GM12878 (cell line): ENCODE data around the gene MCC. TPM values are rescaled to one million over a fixed set of nuclear protein-coding genes. Genes with fewer than 3 reads are reported as not detected.

Experiments used
- ATAC-seq: fragments of 200-7000 bp; cut with Tn5 transposase; 3 replicates; pipeline ENCODE4 v1.9.1; 2020; ENCODE audit warnings: mild to moderate bottlenecking, moderate library complexity
- BruUV-seq: library from RNA; stranded (reverse); fragments of 400-500 nt; replicated peaks from 2 replicates; lab custom pipeline; 2021; lab: Mats Ljungman, UMichigan
- CTCF ChIA-PET: fragments of 300-600 bp; sonication (Branson Sonifier 250); formaldehyde crosslinking; extraction: SDS; loops from one replicate; lab custom pipeline; 2021; ENCODE audit warnings: inconsistent platforms; lab: Yijun Ruan, JAX
- POLR2A ChIA-PET: fragments of 350-600 bp; formaldehyde crosslinking; extraction: SDS; loops from one replicate; lab custom pipeline; 2021; ENCODE audit warnings: inconsistent platforms; lab: Charles Lee
- RAD21 ChIA-PET: fragments of 300-600 bp; sonication (Branson Sonifier 250); formaldehyde crosslinking; loops from one replicate; lab custom pipeline; 2023; ENCODE audit warnings: antibody characterized with exemption; ENCODE audit not compliant: unreplicated experiment; lab: Charles Lee
- SMC1A ChIA-PET: fragments of 300-600 bp; sonication (Branson Sonifier 250); formaldehyde crosslinking; loops from one replicate; lab custom pipeline; 2023; ENCODE audit not compliant: unreplicated experiment, uncharacterized antibody; lab: Charles Lee
- DNase-seq: peaks from one replicate; pipeline ENCODE4 v3.0.0-alpha.2; 2011; ENCODE audit warnings: low read depth, low spot score
- FAIRE-seq: peaks from 3 replicates; lab custom pipeline; 2011; peaks lifted over from hg19 to GRCh38; lab: Jason Lieb, UNC
- H2AFZ ChIP-seq: 2 replicates; pipeline ENCODE4 v1.6.0; 2011; ENCODE audit warnings: low read depth, low read length, control low read depth; ENCODE audit not compliant: control insufficient read depth
- H3K27ac ChIP-seq: 2 replicates; pipeline ENCODE4 v1.5.1; 2011; ENCODE audit warnings: control low read depth; ENCODE audit not compliant: control insufficient read depth, insufficient read depth
- H3K27me3 ChIP-seq, 2 experiments: replicated peaks in 1 of 2; 2 replicates each; pipeline versions ENCODE4 v1.6.0 to v1.6.1; 2011; ENCODE audit warnings: low read length in 1 of 2; ENCODE audit not compliant: control insufficient read depth in 2 of 2, insufficient read depth in 2 of 2
- H3K36me3 ChIP-seq, 2 experiments: 2 replicates each; pipeline ENCODE4 v1.5.1; 2011; ENCODE audit warnings: low read length in 1 of 2; ENCODE audit not compliant: control insufficient read depth in 2 of 2, insufficient read depth in 2 of 2
- H3K4me1 ChIP-seq: 2 replicates; pipeline ENCODE4 v1.6.1; 2011; ENCODE audit warnings: mild to moderate bottlenecking, low read length, moderate library complexity, mixed read lengths; ENCODE audit not compliant: control insufficient read depth, insufficient read depth
- H3K4me2 ChIP-seq: 2 replicates; pipeline ENCODE4 v1.6.0; 2011; ENCODE audit warnings: control low read depth; ENCODE audit not compliant: control insufficient read depth, insufficient read depth
- H3K4me3 ChIP-seq: fragments of 200-600 bp; sonication (generic); 2 replicates; pipeline ENCODE4 v1.5.1; 2016
- H3K79me2 ChIP-seq: 2 replicates; pipeline ENCODE4 v1.6.0; 2011; ENCODE audit warnings: low read length; ENCODE audit not compliant: control insufficient read depth, insufficient read depth
- H3K9ac ChIP-seq: 2 replicates; pipeline ENCODE4 v1.8.0; 2011; ENCODE audit warnings: low read length, control low read depth, mixed read lengths; ENCODE audit not compliant: control insufficient read depth, insufficient read depth
- H3K9me3 ChIP-seq: replicated peaks from 3 replicates; pipeline ENCODE4 v1.5.1; 2011; ENCODE audit warnings: mild to moderate bottlenecking, low read length; ENCODE audit not compliant: control insufficient read depth, insufficient read depth
- H4K20me1 ChIP-seq: 2 replicates; pipeline ENCODE4 v1.6.0; 2011; ENCODE audit not compliant: control insufficient read depth, insufficient read depth
- CREM ChIP-seq: IDR thresholded peaks from 2 replicates; pipeline ENCODE4 v1.6.1; 2014; ENCODE audit warnings: antibody characterized with exemption, low read depth
- DPF2 ChIP-seq: fragments of 450-650 bp; IDR thresholded peaks from 2 replicates; pipeline ENCODE4 v1.6.1; 2017; ENCODE audit warnings: mild to moderate bottlenecking
- EGR1 ChIP-seq, 2 experiments: IDR thresholded peaks; 1 replicate in 1 of 2; 2 replicates in 1 of 2; pipeline ENCODE4 v1.6.1; 2011 to 2012; ENCODE audit warnings: low read depth in 2 of 2, low read length in 2 of 2, borderline replicate concordance in 1 of 2, mild to moderate bottlenecking in 1 of 2, moderate library complexity in 1 of 2
- EP300 ChIP-seq, 2 experiments: fragments of 150-350 bp in 1 of 2; IDR thresholded peaks; 2 replicates each; pipeline ENCODE4 v1.6.1; 2011 to 2012; ENCODE audit warnings: low read depth in 2 of 2, low read length in 2 of 2, borderline replicate concordance in 1 of 2, improper control_type of control experiment in 1 of 2, inconsistent platforms in 1 of 2; ENCODE audit not compliant: control insufficient read depth in 1 of 2
- IKZF2 ChIP-seq, 2 experiments: fragments of 450-650 bp; IDR thresholded peaks; 2 replicates each; pipeline ENCODE4 v1.6.1; 2017; ENCODE audit warnings: mild to moderate bottlenecking in 2 of 2, moderate library complexity in 2 of 2
- KAT2A ChIP-seq: conservative IDR thresholded peaks from 2 replicates; pipeline ENCODE4 v1.6.1; 2011; ENCODE audit warnings: low read depth, low read length; ENCODE audit not compliant: control insufficient read depth
- NFYA ChIP-seq: IDR thresholded peaks from 2 replicates; pipeline ENCODE4 v1.6.1; 2011; ENCODE audit warnings: low read depth, mild to moderate bottlenecking, low read length, improper control_type of control experiment, borderline replicate concordance
- NR2C2 ChIP-seq: IDR thresholded peaks from 2 replicates; pipeline ENCODE4 v1.6.1; 2011; ENCODE audit warnings: borderline replicate concordance, low read depth; ENCODE audit not compliant: control insufficient read depth, insufficient read length
- POU2F2 ChIP-seq: IDR thresholded peaks from 3 replicates; pipeline ENCODE4 v1.6.1; 2011; ENCODE audit warnings: low read depth, mild to moderate bottlenecking, low read length, borderline replicate concordance
- PRDM15 ChIP-seq: fragments of 450-650 bp; formaldehyde crosslinking; IDR thresholded peaks from 2 replicates; pipeline ENCODE4 v1.4.0; 2020; ENCODE audit warnings: mild to moderate bottlenecking, moderate library complexity
- RAD51 ChIP-seq: fragments of 450-650 bp; IDR thresholded peaks from 2 replicates; pipeline ENCODE4 v1.6.1; 2016; ENCODE audit warnings: moderate library complexity, mild to moderate bottlenecking, inconsistent platforms
- RELA ChIP-seq: fragments of 450-650 bp; IDR thresholded peaks from 2 replicates; pipeline ENCODE4 v1.8.0; 2014; ENCODE audit warnings: borderline replicate concordance; ENCODE audit not compliant: partially characterized antibody
- YBX1 ChIP-seq: fragments of 450-650 bp; IDR thresholded peaks from 2 replicates; pipeline ENCODE4 v1.6.1; 2016; ENCODE audit warnings: antibody characterized with exemption
- ZBTB11 ChIP-seq: fragments of 450-650 bp; formaldehyde crosslinking; IDR thresholded peaks from 2 replicates; pipeline ENCODE4 v1.5.0; 2022; ENCODE audit warnings: mild to moderate bottlenecking, missing genetic modification characterization
- WGBS: methylation state at CpG from one replicate; pipeline ENCODE4 v1.1.6; 2016; ENCODE audit warnings: low lambda C conversion rate; ENCODE audit not compliant: insufficient replicate concordance, insufficient coverage; ENCODE audit errors: missing lambda C conversion rate; 5-methylcytosine and 5-hydroxymethylcytosine counted together
- in situ Hi-C: fragments of 300-500 bp; cut with MboI; formaldehyde crosslinking; loops from 9 replicates; pipeline ENCODE4 v1.14.3; 2018; ENCODE audit warnings: mixed read lengths
- intact Hi-C: fragments of 100-400 bp; cut with micrococcal nuclease; formaldehyde crosslinking; loops from one replicate; pipeline ENCODE4 v1.14.2; 2022; ENCODE audit not compliant: unreplicated experiment
- polyA plus RNA-seq, 11 experiments: library from polyadenylated mRNA; depleted of rRNA in 4 of 11; unstranded in 6 of 11; stranded (reverse) in 5 of 11; fragments of >200 nt; fragmentation: Nextera tagmentation in 4 of 11; fragmentation: Illumina TruSeq in 1 of 11; extraction: Ambion mirVana in 4 of 11; extraction: Trizol in 1 of 11; gene quantifications; 1 replicate in 1 of 11; 2 replicates in 10 of 11; pipeline versions ENCODE4 v1.2.1 to v1.2.3, GENCODE V29; 2011 to 2016; ENCODE audit warnings: inconsistent platforms in 2 of 11, missing spikeins in 2 of 11, low read depth in 1 of 11
- total RNA-seq, 4 experiments: library from RNA; depleted of rRNA in 3 of 4; stranded (reverse); fragments of >200 nt in 3 of 4; fragmentation: Illumina TruSeq in 1 of 4; extraction: Trizol in 1 of 4; gene quantifications; 2 replicates each; pipeline versions ENCODE4 v1.2.1 to v1.2.3, GENCODE V29; 2013 to 2021

Gene MCC
- total and polyA plus RNA-seq, 10 of the 15 experiments (the other 5 are each of a cell fraction or from before 2014, with no cell fraction given) = 0.03 to 0.86 (median 0.16) TPM

- TF ChIP-seq PRDM15 (CRISPR knock-in tag) = no peak
These were observed 220.0 kb downstream of the MCC start (continued) for GRCh38 chr5:113268232-113268631.

GRCh38 chr5:113267361-113267900 is 220.8 kb downstream of the MCC start:
- ChIA-PET RAD21 (no interaction called here), SMC1A (no interaction called here), POLR2A (no interaction called here), CTCF (interaction anchor here (1.4 kb wide), 1 partner anchor 7 kb away, joined by 3 read pairs; no protein-coding TSS in a partner anchor)
- no peaks in the 10 kb centered on the region for H3K4me1 ChIP-seq
- BruUV-seq = no TSS peak
- no peaks in the 10 kb centered on the region for H4K20me1 ChIP-seq
- H3K36me3 ChIP-seq = no peaks in the 10 kb centered on the region
- no peak for FAIRE-seq
- H3K27me3 ChIP-seq = no peaks in the 10 kb centered on the region; a peak in 2 of 4 replicates
- H2AFZ ChIP-seq = no peak overlapping the region
- no peaks in the 10 kb centered on the region for H3K79me2 ChIP-seq
- no peak overlapping the region for H3K4me2 ChIP-seq
- 45% methylated on average over 6 of the region's 6 CpGs for WGBS
- intact Hi-C loops = no loop called here
- H3K4me3 ChIP-seq = no peak overlapping the region
- no peak for DNase-seq
- TF ChIP-seq RELA = no peak
- TF ChIP-seq POU2F2 = no peak
- TF ChIP-seq EP300 (IDR thresholded peaks at IDR 0.05; ENCODE audit: borderline replicate concordance in 1 of 2, control insufficient read depth in 1 of 2, low read depth in 2 of 2, low read length in 2 of 2) = no peak
- TF ChIP-seq DPF2 = no peak
- TF ChIP-seq YBX1 = no peak
- no peak for TF ChIP-seq NR2C2
- TF ChIP-seq EGR1 (IDR thresholded peaks at IDR 0.05; ENCODE audit: borderline replicate concordance in 1 of 2, low read depth in 2 of 2, low read length in 2 of 2) = no peak
- no peak for TF ChIP-seq CREM
- TF ChIP-seq NFYA = no peak
- no peak for TF ChIP-seq IKZF2 (IDR thresholded peaks at IDR 0.05)
- TF ChIP-seq RAD51 = no peak
- TF ChIP-seq KAT2A = no peak
- TF ChIP-seq ZBTB11 = no peak
- in situ Hi-C loops = no loop called here
- no peaks in the 10 kb centered on the region for H3K9me3 ChIP-seq
- no peak overlapping the region for H3K27ac ChIP-seq
- H3K9ac ChIP-seq = no peak overlapping the region
- no peak for ATAC-seq
